Omental fat pad (tissue), 4 donors: Measurements from ENCODE around the gene PPP2R5A. TPM values are rescaled to one million over a fixed set of nuclear protein-coding genes. Genes with fewer than 3 reads are reported as not detected.

Experiments
- ATAC-seq: fragments of 150-250 bp; one replicate; pipeline ENCODE4 v1.9.1; 2016; ENCODE audit warnings: mild to moderate bottlenecking, moderate library complexity; ENCODE audit not compliant: low FRiP score
- DNase-seq: peaks from one replicate; pipeline ENCODE4 v3.0.0-alpha.2; 2019; ENCODE audit warnings: low spot score
- total RNA-seq, 4 donors: library from RNA; depleted of rRNA; stranded (reverse); fragments of >200 nt; gene quantifications; one replicate each; pipeline ENCODE4 v1.1.0, GENCODE V29; 2016
- TF ChIP-seq, protein P1 (sequence below), 3 donors: fragments of 450-650 bp; IDR thresholded peaks; one replicate each; pipeline ENCODE4 v1.5.1; 2016 to 2017; ENCODE audit warnings: antibody characterized with exemption in 3 of 3, mild to moderate bottlenecking in 3 of 3, moderate library complexity in 2 of 3

PPP2R5A gene
- total RNA-seq, 4 donors from 2014 or later, result 34.8 to 98.6 (median 66.1) TPM

- no peak for DNase-seq
- no peak for ATAC-seq
- TF ChIP-seq, protein P1, sequence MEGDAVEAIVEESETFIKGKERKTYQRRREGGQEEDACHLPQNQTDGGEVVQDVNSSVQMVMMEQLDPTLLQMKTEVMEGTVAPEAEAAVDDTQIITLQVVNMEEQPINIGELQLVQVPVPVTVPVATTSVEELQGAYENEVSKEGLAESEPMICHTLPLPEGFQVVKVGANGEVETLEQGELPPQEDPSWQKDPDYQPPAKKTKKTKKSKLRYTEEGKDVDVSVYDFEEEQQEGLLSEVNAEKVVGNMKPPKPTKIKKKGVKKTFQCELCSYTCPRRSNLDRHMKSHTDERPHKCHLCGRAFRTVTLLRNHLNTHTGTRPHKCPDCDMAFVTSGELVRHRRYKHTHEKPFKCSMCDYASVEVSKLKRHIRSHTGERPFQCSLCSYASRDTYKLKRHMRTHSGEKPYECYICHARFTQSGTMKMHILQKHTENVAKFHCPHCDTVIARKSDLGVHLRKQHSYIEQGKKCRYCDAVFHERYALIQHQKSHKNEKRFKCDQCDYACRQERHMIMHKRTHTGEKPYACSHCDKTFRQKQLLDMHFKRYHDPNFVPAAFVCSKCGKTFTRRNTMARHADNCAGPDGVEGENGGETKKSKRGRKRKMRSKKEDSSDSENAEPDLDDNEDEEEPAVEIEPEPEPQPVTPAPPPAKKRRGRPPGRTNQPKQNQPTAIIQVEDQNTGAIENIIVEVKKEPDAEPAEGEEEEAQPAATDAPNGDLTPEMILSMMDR (IDR thresholded peaks at IDR 0.05), result no peak
These were observed 29.4 kb upstream of the PPP2R5A start for GRCh38 chr1:212255705-212256307.

- DNase-seq (no peak), ATAC-seq (no peak)
- TF ChIP-seq, protein P1 (IDR thresholded peaks at IDR 0.05), result no peak
These were observed 28.8 kb upstream of the PPP2R5A start for GRCh38 chr1:212256369-212256768.

DNA sequence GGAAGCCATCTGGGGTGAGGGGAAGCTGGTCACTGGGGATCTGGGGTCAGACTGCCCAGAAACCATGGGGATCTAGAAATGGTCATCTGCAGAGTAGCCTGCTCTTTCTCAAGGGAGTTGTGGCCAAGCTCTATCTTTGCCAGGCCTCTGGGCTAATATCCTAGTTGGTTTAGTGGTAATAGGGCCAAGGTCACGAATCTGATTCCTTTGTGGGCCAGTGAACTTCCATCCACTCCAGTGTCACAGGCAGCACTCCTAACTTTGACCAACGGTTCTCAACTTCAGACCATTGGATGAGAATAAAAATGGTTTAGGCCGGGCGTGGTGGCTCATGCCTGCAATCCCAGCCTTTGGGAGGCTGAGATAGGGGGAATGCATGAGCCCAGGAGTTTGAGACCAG lies 28.1 kb upstream of the PPP2R5A start:
- TF ChIP-seq, protein P1 (IDR thresholded peaks at IDR 0.05), result no peak
- no peak for DNase-seq
- ATAC-seq, result no peak

DNA sequence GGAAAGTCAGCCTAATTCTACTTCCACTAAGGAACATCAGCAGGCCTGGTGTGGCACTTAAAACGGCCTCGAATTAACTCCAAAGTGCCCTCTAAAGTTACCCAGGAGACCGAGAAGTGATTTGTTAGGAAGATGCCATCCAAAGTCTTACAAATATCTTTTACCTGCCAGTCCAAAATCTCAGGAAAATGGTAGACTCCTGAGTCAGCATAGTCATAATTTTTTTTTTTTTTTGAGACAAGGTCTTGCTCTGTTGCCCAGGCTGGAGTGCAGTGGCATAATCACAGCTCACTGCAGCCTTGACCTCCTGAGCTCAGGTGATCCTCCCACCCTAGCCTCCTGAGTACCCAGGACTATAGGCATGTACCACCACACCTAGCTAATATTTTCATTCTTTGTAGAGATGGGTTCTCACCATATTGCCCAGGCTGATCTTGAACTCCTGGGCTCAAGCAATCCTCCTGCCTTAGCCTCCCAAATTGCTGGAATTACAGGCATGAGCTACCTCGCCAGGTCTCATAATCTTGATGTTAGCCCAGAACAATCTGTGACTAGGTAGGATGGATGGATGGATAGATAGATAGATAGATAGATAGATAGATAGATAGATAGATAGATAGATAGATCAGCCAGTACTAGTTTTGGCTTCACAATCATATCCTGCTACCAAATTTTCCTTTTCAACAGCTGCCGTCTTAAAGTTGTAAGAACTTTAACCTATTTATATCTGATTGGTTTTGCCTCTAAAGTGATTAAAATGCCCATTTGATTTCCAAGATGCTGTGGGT lies 25.3 kb upstream of the PPP2R5A start:
- TF ChIP-seq, protein P1 (IDR thresholded peaks at IDR 0.05), result no peak
- ATAC-seq, result no peak

GRCh38 chr1:212260557-212261355 lies 24.5 kb upstream of the PPP2R5A start:
- no peak for DNase-seq
- peak; percentile 45 for ATAC-seq
- TF ChIP-seq, protein P1 (IDR thresholded peaks at IDR 0.05), result no peak

More for the DNA sequence above, 25.3 kb upstream of the PPP2R5A start:
- DNase-seq, result no peak

DNA sequence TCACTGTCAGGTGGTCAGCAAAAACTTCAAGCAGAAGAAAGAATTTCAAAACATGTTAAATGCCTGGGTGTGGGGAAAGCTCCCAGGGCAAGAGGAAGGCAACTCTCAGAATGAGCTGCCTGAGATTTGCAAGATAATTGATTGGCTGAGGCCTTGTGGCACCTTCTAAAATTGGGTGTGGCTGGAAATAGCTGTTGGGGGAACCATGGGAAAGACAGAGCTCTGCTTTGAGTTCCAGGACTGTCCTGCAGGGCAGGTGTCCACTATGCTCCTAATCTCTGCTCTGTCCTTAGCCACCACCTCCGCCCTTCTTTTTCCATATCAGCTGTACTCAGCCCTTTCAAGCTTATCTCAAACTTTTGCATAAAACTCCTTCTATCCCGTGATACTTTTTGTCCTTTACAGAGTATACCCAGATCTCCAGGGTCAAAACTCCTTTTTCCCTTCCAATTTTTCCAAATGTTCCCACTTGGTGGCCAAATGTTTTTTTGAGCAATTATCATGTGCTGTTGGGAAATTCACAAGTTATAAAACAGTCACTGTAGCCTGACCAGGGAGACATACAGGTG lies 23.8 kb upstream of the PPP2R5A start:
- ATAC-seq, result no peak
- TF ChIP-seq, protein P1 (IDR thresholded peaks at IDR 0.05), result no peak

More for the DNA sequence above, 23.8 kb upstream of the PPP2R5A start:
- DNase-seq, result no peak
